Mesothelial cell of epicardium (in vitro differentiated cells): ENCODE data around the gene TSSC4. TPM values are rescaled to one million over a fixed set of nuclear protein-coding genes. Genes with fewer than 3 reads are reported as not detected.

Experiments
- DNase-seq, 2 experiments: peaks; one replicate each; pipeline ENCODE4 v3.0.0; 2021; ENCODE audit warnings: low spot score in 2 of 2; ENCODE audit not compliant: unreplicated experiment in 2 of 2
- H3K27ac Mint-ChIP-seq: 2 replicates; pipeline ENCODE4 v1.8.0; 2021; ENCODE audit warnings: mixed read lengths
- H3K27me3 Mint-ChIP-seq: 2 replicates; pipeline ENCODE4 v1.8.0; 2021; ENCODE audit warnings: low read depth, mixed read lengths
- H3K36me3 Mint-ChIP-seq: 2 replicates; pipeline ENCODE4 v1.8.0; 2021; ENCODE audit warnings: mixed read lengths
- H3K4me1 Mint-ChIP-seq: 2 replicates; pipeline ENCODE4 v1.8.0; 2021; ENCODE audit warnings: mixed read lengths
- H3K4me3 Mint-ChIP-seq: 2 replicates; pipeline ENCODE4 v1.8.0; 2021; ENCODE audit warnings: mild to moderate bottlenecking, moderate library complexity, mixed read lengths
- H3K9me3 Mint-ChIP-seq: 2 replicates; pipeline ENCODE4 v1.8.0; 2021; ENCODE audit warnings: mixed read lengths
- CTCF ChIP-seq: fragments of 200-600 bp; sonication (generic); IDR thresholded peaks from one replicate; pipeline ENCODE4 v1.5.0; 2021; ENCODE audit warnings: antibody characterized with exemption; ENCODE audit not compliant: unreplicated experiment
- total RNA-seq: library from RNA; stranded (reverse); gene quantifications from 3 replicates; pipeline ENCODE4 v1.2.1, GENCODE V29; 2021

TSSC4 gene
- total RNA-seq, 1 donor from 2014 or later = 79.3 TPM

- Mint-ChIP-seq H3K4me1 (peaks cover 14% of the 10 kb centered on the region), H3K27ac (no peak overlapping the region), H3K9me3 (no peaks in the 10 kb centered on the region), H3K4me3 (no peak overlapping the region), H3K36me3 (no peaks in the 10 kb centered on the region), H3K27me3 (no peaks in the 10 kb centered on the region)
- no peak for TF ChIP-seq CTCF
- no peak for DNase-seq
These were observed 13.1 kb upstream of the TSSC4 start for GRCh38 chr11:2387266-2387987.

- H3K9me3 Mint-ChIP-seq = no peaks in the 10 kb centered on the region
- H3K4me1 Mint-ChIP-seq = peaks cover 11% of the 10 kb centered on the region
- H3K27ac Mint-ChIP-seq = peak overlapping the region; percentile 75
- no peak for TF ChIP-seq CTCF
- H3K36me3 Mint-ChIP-seq = no peaks in the 10 kb centered on the region
- H3K27me3 Mint-ChIP-seq = no peaks in the 10 kb centered on the region
- no peak overlapping the region for H3K4me3 Mint-ChIP-seq
- no peak for DNase-seq
These were observed 11.8 kb upstream of the TSSC4 start for GRCh38 chr11:2388431-2389376.

- Mint-ChIP-seq H3K4me1 (peaks cover 11% of the 10 kb centered on the region), H3K36me3 (no peaks in the 10 kb centered on the region), H3K27me3 (no peaks in the 10 kb centered on the region), H3K9me3 (no peaks in the 10 kb centered on the region), H3K27ac (peak overlapping the region; percentile 75), H3K4me3 (no peak overlapping the region)
- DNase-seq = no peak
- no peak for TF ChIP-seq CTCF
These were observed 11.0 kb upstream of the TSSC4 start for GRCh38 chr11:2389377-2390026.

- H3K9me3 Mint-ChIP-seq = no peaks in the 10 kb centered on the region
- peaks cover 11% of the 10 kb centered on the region for H3K4me1 Mint-ChIP-seq
- no peak for DNase-seq
- no peak for TF ChIP-seq CTCF
- no peak overlapping the region for H3K4me3 Mint-ChIP-seq
- H3K27ac Mint-ChIP-seq = peak overlapping the region; percentile 75
- no peaks in the 10 kb centered on the region for H3K27me3 Mint-ChIP-seq
- H3K36me3 Mint-ChIP-seq = no peaks in the 10 kb centered on the region
These were observed 10.3 kb upstream of the TSSC4 start for GRCh38 chr11:2390091-2390724.

GRCh38 chr11:2390725-2391151, 9.8 kb upstream of the TSSC4 start:
- H3K4me3 Mint-ChIP-seq = no peak overlapping the region
- no peak for DNase-seq
- H3K9me3 Mint-ChIP-seq = no peaks in the 10 kb centered on the region
- peaks cover 11% of the 10 kb centered on the region for H3K4me1 Mint-ChIP-seq
- H3K27ac Mint-ChIP-seq = peak overlapping the region; percentile 50
- TF ChIP-seq CTCF = no peak
- no peaks in the 10 kb centered on the region for H3K36me3 Mint-ChIP-seq
- H3K27me3 Mint-ChIP-seq = no peaks in the 10 kb centered on the region
